Measurements from ENCODE around the gene FGF22. TPM values are rescaled to one million over a fixed set of nuclear protein-coding genes. Genes with fewer than 3 reads are reported as not detected.
A peak's percentile ranks its signal among the peaks of the same experiment; 100 is the strongest.
"Not testable (repeated sequence)": the region's sequence is repeated elsewhere in the genome, so short reads cannot be mapped to it uniquely, and the experiment has no call there.

The FGF22 gene
- total RNA-seq, 2 experiments from 2014 or later: not detected

DNA sequence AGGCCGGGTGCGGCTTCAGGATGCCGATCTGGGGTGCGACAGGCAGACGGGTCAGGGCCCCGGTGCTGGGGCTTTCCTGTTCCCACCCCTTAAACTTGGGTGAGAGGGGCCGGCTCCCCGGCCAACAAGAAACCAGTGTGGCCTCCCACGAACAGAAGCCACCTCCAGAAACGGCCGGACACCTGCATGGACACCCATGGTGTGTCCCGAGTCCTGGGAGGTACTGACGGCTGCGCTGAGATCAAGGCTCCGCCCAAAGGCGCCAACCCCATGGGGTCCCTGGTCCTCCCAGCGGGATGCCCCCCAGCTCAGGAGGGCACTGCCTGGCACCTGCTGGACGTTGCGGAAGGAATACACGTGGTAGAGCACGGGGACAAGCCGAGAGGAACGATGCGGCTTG is 17.9 kb upstream of the FGF22 start:
- peaks cover 12% of the 10 kb centered on the region for H3K36me3 Mint-ChIP-seq
- CTCF ChIA-PET: no interaction called here

GRCh38 chr19:622666-623065 is 17.0 kb upstream of the FGF22 start:
- Mint-ChIP-seq H3K36me3 (peaks cover 13% of the 10 kb centered on the region), H3K4me3 (no peak overlapping the region), H3K4me1 (no peaks in the 10 kb centered on the region), H3K9me3 (ENCODE audit: low read depth) (no peaks in the 10 kb centered on the region), H3K27ac (no peak overlapping the region), H3K27me3 (no peaks in the 10 kb centered on the region)
- CTCF ChIA-PET: no interaction called here
- DNase-seq: no peak
- no peak for ATAC-seq

More for the DNA sequence above, 17.9 kb upstream of the FGF22 start:
- Mint-ChIP-seq H3K4me3 (no peak overlapping the region), H3K4me1 (no peaks in the 10 kb centered on the region), H3K27me3 (no peaks in the 10 kb centered on the region), H3K9me3 (ENCODE audit: low read depth) (no peaks in the 10 kb centered on the region), H3K27ac (no peak overlapping the region)
- DNase-seq: no peak
- ATAC-seq: no peak

DNA sequence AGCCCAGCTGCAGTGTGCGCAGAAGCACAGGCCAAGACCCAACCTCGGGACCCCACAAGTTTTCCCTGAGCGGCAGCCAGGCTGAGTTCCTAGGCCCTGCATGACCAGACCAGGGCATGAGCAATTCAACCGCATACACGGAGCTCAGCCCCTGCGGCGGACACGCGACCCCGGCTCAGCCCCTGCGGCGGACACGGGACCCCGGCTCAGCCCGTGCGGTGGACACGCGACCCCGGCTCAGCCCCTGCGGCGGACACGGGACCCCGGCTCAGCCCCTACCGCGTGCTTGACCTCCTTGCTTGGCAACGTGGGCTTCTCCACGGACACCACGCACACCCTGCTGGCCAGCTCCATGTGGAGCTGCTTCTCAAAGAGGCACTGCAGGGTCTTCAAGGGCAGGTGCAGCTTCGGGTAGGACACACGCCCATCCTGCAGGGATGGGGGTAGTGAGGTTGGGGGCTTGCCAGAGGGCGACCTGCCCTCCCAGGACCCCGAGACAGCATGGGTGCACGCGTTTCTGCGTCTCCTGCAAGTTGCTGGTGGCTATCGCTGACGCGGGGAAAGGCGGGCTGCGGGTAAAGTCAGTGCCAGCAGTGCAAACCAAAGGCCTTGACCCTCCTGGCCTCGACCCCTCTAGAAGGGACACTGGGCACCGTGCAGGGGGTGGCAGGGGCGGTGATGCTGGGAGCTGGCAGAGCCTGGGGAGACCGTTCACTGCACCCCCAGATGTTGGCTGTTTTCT is 16.3 kb upstream of the FGF22 start:
- ATAC-seq: no peak
- no peaks in the 10 kb centered on the region for H3K9me3 Mint-ChIP-seq (ENCODE audit: low read depth)

GRCh38 chr19:623974-624373 is 15.7 kb upstream of the FGF22 start:
- Mint-ChIP-seq H3K27ac (no peak overlapping the region), H3K4me1 (peaks cover 2% of the 10 kb centered on the region), H3K27me3 (no peaks in the 10 kb centered on the region), H3K4me3 (no peak overlapping the region), H3K9me3 (ENCODE audit: low read depth) (no peaks in the 10 kb centered on the region), H3K36me3 (peaks cover 17% of the 10 kb centered on the region)
- CTCF ChIA-PET: interaction anchor here (1.4 to 2.2 kb wide), 2 partner anchors 32 to 40 kb away, joined by 3 to 10 read pairs; no protein-coding TSS in a partner anchor
- DNase-seq (no peak), ATAC-seq (no peak)

More for the DNA sequence above, 16.3 kb upstream of the FGF22 start:
- no peaks in the 10 kb centered on the region for H3K27me3 Mint-ChIP-seq
- no peak for DNase-seq
- CTCF ChIA-PET: interaction anchor here (2.2 kb wide), 1 partner anchor 39 kb away, joined by 10 read pairs; no protein-coding TSS in a partner anchor
- H3K36me3 Mint-ChIP-seq: peaks cover 16% of the 10 kb centered on the region
- H3K4me1 Mint-ChIP-seq: peaks cover 1% of the 10 kb centered on the region
- no peak overlapping the region for H3K4me3 Mint-ChIP-seq
- H3K27ac Mint-ChIP-seq: no peak overlapping the region

- no peak for DNase-seq
- Mint-ChIP-seq H3K27me3 (no peaks in the 10 kb centered on the region), H3K4me1 (peaks cover 3% of the 10 kb centered on the region), H3K27ac (no peak overlapping the region), H3K36me3 (peaks cover 18% of the 10 kb centered on the region), H3K9me3 (ENCODE audit: low read depth) (no peaks in the 10 kb centered on the region), H3K4me3 (no peak overlapping the region)
- no peak for ATAC-seq
- CTCF ChIA-PET: interaction anchor here (1.4 to 2.2 kb wide), 2 partner anchors 31 to 40 kb away, joined by 3 to 10 read pairs; no protein-coding TSS in a partner anchor
Observed at GRCh38 chr19:624433-625109, 15.1 kb upstream of the FGF22 start.

DNA sequence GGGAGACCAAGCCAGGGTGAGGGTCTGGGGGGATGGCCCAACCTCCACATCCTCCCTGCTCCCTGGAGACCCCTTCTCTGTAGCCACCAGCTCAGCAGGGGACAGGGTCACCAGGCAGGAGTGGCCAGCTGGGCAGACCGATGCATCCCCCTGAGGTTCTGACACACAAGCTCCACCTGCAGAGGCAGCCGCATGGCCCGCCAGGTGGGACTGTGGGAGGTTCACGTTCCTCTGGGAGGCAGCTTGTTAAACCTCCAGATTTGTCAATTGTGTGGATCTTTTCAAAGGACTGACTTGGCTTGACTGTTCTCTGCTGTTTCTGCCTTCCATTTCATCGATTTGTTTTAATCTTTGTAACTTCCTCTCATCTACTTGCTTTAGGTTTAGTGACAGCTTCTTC is 14.4 kb upstream of the FGF22 start:
- DNase-seq: no peak
- Mint-ChIP-seq H3K36me3 (peaks cover 14% of the 10 kb centered on the region), H3K4me3 (no peak overlapping the region), H3K4me1 (peaks cover 5% of the 10 kb centered on the region), H3K27me3 (no peaks in the 10 kb centered on the region), H3K9me3 (ENCODE audit: low read depth) (no peaks in the 10 kb centered on the region), H3K27ac (no peak overlapping the region)
- no peak for ATAC-seq
- CTCF ChIA-PET: interaction anchor here (1.4 to 2.2 kb wide), 2 partner anchors 31 to 41 kb away, joined by 3 to 10 read pairs; no protein-coding TSS in a partner anchor

DNA sequence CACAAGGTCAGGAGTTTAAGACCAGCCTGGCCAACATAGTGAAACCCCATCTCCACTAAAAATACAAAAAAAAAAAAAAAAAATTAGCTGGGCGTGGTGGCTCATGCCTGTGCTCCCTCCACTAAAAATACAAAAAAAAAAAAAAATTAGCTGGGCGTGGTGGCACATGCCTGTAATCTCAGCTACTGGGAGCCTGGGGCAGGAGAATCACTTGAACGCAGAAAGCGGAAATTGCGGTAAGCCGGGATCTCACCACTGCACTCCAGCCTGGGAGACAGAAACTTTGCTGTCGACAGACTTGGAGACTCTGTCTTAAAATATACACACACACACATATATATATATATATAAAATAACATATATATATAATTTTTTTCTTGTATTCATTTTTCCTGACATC is 13.1 kb upstream of the FGF22 start:
- ATAC-seq: not testable (repeated sequence)
- peaks cover 13% of the 10 kb centered on the region for H3K36me3 Mint-ChIP-seq

GRCh38 chr19:628168-628567 is 11.5 kb upstream of the FGF22 start:
- CTCF ChIA-PET: no interaction called here
- ATAC-seq (no peak), DNase-seq (no peak)
- Mint-ChIP-seq H3K4me3 (no peak overlapping the region), H3K36me3 (peaks cover 14% of the 10 kb centered on the region), H3K27me3 (no peaks in the 10 kb centered on the region), H3K4me1 (peaks cover 16% of the 10 kb centered on the region), H3K9me3 (ENCODE audit: low read depth) (no peaks in the 10 kb centered on the region), H3K27ac (no peak overlapping the region)

More for the DNA sequence above, 13.1 kb upstream of the FGF22 start:
- not testable (repeated sequence) for H3K27me3 Mint-ChIP-seq; H3K27ac Mint-ChIP-seq; H3K9me3 Mint-ChIP-seq (ENCODE audit: low read depth); DNase-seq; H3K4me3 Mint-ChIP-seq; H3K4me1 Mint-ChIP-seq
- CTCF ChIA-PET: interaction anchor here (0.7 to 1.2 kb wide), 2 partner anchors 10 to 42 kb away, joined by 3 read pairs; no protein-coding TSS in a partner anchor

- H3K27ac Mint-ChIP-seq; H3K4me3 Mint-ChIP-seq; ATAC-seq; H3K9me3 Mint-ChIP-seq (ENCODE audit: low read depth); DNase-seq; CTCF ChIA-PET; H3K27me3 Mint-ChIP-seq: not testable (repeated sequence)
- Mint-ChIP-seq H3K36me3 (peaks cover 14% of the 10 kb centered on the region), H3K4me1 (peaks cover 21% of the 10 kb centered on the region)
Observed at GRCh38 chr19:629515-629914, 10.2 kb upstream of the FGF22 start.

DNA sequence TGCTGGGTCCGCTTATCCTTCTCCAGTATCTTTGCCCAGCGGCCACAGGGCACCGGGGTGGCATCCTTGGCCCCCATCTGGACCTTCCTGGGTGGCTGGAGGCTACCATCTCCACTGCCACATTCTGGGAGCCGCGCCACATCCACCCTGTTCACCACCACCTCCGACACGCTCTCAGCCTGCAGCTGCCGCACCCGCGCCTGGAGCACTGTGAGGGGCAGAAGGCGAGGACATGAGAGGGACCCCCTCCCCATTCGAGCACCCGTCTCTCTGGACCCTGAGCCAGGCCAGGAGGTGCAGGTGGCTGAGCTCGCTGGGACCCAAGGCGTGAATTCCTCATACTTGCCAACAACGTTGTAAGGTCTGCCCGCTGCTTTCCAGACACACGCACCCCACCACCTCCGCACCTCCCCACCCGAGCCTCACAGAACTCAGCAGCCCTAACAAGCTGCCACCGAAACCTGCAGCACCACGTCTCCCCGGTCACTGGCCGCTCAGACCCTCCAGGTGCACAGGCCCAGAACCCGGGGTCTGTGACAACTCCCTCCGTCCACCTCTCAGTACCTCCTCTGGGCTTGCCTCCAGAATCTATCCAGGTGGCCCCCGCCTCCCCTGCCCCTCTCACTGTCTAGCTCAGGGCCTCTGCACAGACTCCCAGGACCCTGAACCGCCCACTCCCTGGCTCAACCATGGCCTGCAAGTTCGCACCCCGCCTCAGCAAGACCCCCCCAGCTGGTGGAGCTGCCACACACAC is 9.5 kb upstream of the FGF22 start:
- no peaks in the 10 kb centered on the region for H3K9me3 Mint-ChIP-seq (ENCODE audit: low read depth)
- H3K27me3 Mint-ChIP-seq: no peaks in the 10 kb centered on the region
- H3K36me3 Mint-ChIP-seq: peaks cover 14% of the 10 kb centered on the region
- peaks cover 21% of the 10 kb centered on the region for H3K4me1 Mint-ChIP-seq
- no peak for ATAC-seq
- no peak for DNase-seq
- no peak overlapping the region for H3K4me3 Mint-ChIP-seq
- CTCF ChIA-PET: interaction anchor here (1.2 kb wide), 2 partner anchors 33 to 46 kb away, joined by 3 to 4 read pairs; no protein-coding TSS in a partner anchor
- no peak overlapping the region for H3K27ac Mint-ChIP-seq

- Mint-ChIP-seq H3K4me3 (peak overlapping the region; percentile 95), H3K9me3 (ENCODE audit: low read depth) (no peaks in the 10 kb centered on the region), H3K27me3 (no peaks in the 10 kb centered on the region), H3K4me1 (peaks cover 21% of the 10 kb centered on the region), H3K27ac (peak overlapping the region; percentile 88), H3K36me3 (peaks cover 11% of the 10 kb centered on the region)
- ATAC-seq (peak; percentile 60), DNase-seq (peak; percentile 69)
- CTCF ChIA-PET: interaction anchor here (1.5 kb wide), 1 partner anchor 48 kb away, joined by 4 read pairs; no protein-coding TSS in a partner anchor
Observed at GRCh38 chr19:632579-633067, 7.1 kb upstream of the FGF22 start.

DNA sequence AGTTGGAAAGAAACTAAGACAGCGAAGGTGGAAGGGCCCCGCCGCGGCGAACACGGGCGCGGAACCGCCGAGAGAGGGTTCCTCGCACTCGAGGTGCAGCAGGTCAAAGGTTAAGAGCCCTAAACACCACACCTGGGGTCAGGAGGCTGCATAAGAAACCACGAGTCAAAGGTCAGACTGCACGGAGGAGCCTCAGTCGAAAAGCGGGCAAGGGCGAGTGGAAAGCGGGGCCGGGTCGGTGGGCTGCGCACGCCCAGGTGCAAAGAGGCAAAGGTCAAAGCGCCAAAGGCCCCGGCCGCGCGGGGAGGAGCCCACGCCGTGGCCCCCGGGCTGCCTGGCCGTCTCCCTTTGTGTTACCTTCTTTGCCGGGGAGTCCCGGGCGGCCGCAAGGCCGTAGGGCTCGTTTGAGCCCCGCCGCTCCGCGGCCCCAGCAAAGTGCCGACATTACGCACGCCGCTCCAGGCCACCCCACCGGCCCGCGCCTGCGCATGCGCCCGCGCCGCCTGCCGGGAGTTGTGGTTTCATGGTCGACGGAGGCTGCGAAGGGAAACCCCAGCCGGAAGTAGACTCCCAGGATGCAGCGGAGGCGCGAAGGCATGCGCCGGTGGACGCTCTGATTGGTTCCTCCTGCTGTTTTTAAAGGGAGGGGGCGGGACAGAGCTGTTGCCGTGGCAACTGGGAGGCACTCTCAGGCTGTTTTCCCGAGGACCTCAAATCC is 6.5 kb upstream of the FGF22 start, which contains the start of gene POLRMT:
Gene POLRMT, minus strand, starts transcription at position 470 of the 718 bp plus-strand sequence. Its CDS starts 25 bp downstream, at position 445.
- peak within 1 kb of the TSS; percentile 95 for H3K4me3 Mint-ChIP-seq
- peak; percentile 98 for DNase-seq
- ATAC-seq: peak; percentile 91
- peak within 1 kb of the TSS; percentile 88 for H3K27ac Mint-ChIP-seq
- H3K36me3 Mint-ChIP-seq: peaks cover 8% of the 10 kb centered on the region
- no peaks in the 10 kb centered on the region for H3K27me3 Mint-ChIP-seq
- CTCF ChIA-PET: interaction anchor here (0.5 to 1.5 kb wide), 6 partner anchors 32 to 611 kb away, joined by 3 to 4 read pairs (median 3); no protein-coding TSS in a partner anchor
- peaks cover 20% of the 10 kb centered on the region for H3K4me1 Mint-ChIP-seq
- no peaks in the 10 kb centered on the region for H3K9me3 Mint-ChIP-seq (ENCODE audit: low read depth)
